Left renal cortex interstitium (tissue), 4 donors: ENCODE data around the gene KLHL29. TPM values are rescaled to one million over a fixed set of nuclear protein-coding genes. Genes with fewer than 3 reads are reported as not detected.

Source experiments
- DNase-seq, 4 donors: peaks; one replicate each; pipeline ENCODE4 v3.0.0-alpha.2; 2013; ENCODE audit warnings: low read depth in 4 of 4, low spot score in 2 of 4, missing footprints in 1 of 4
- polyA plus RNA-seq, 4 donors: library from polyadenylated mRNA; unstranded; fragments of 120-200 nt; gene quantifications; one replicate each; pipeline ENCODE4 v1.2.1, GENCODE V29; 2013; ENCODE audit not compliant: insufficient read length in 4 of 4

KLHL29 gene
- polyA plus RNA-seq, 4 donors: 7.6 to 15.0 (median 12.0) TPM

DNA sequence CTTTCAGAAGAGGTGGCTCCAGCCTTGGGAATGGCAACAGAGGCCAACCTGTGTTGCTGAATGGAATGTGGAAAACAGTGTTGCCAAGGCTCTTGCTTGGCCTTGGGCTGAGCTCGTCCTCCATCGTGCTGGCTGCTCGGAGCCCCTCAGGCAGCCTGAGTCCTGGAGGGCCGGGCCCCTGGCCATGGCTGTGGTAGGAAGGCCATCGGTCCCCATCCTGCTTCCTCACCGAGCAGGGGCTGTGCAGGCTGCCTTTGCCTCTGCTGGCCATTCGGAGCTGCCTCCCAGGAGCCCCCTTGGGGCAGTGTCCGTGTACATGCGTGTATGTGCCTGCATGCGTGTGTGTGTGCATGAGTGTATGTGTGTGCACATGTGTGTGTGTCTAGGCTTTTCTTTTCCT, 178.2 kb downstream of the KLHL29 start:
- DNase-seq: no peak

- DNase-seq: no peak
These were observed 179.0 kb downstream of the KLHL29 start for GRCh38 chr2:23563673-23564614.

GRCh38 chr2:23564615-23564960, 179.6 kb downstream of the KLHL29 start:
- no peak for DNase-seq

DNA sequence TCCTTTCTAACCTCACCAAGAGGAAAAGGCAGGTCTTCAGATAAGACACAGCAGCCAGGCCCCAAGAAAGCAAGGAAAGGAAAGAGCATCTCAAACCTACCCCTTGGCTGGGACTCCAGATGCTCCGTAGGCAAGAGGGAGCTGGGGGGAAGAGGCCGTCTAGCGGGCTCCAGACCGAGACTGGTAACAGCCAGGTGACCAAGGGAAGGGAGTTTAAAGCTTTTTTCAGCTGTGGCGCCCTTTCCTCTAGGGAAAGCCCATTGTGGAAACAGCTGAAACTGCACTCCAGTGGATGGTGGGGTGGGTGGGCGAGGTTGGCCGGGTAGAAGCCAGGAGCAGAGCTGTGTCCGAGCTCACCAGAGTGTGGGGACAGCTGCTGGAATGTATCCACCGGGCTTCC, 180.4 kb downstream of the KLHL29 start:
- no peak for DNase-seq

DNA sequence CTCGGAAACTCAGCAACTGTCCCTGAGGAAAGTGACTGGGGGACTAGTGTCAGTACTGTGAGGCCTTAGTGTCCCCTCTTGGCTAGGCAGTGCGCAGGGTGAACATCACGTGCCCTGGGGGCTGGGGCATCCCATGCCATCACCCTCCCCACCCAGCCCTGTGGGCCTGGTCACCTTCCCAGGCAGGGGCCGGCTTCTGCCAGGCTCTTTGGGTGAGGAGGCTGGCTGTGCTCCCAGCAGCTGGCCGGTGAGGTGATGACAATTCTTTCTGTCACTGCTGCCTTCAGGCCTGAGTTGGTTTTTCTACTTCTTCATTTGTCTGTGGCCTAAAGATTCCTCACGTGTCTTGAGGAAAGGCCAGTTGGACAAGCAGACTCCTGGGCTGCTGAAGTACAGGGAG, 180.8 kb downstream of the KLHL29 start:
- DNase-seq: no peak

GRCh38 chr2:23566241-23567142, 181.5 kb downstream of the KLHL29 start:
- DNase-seq: no peak

DNA sequence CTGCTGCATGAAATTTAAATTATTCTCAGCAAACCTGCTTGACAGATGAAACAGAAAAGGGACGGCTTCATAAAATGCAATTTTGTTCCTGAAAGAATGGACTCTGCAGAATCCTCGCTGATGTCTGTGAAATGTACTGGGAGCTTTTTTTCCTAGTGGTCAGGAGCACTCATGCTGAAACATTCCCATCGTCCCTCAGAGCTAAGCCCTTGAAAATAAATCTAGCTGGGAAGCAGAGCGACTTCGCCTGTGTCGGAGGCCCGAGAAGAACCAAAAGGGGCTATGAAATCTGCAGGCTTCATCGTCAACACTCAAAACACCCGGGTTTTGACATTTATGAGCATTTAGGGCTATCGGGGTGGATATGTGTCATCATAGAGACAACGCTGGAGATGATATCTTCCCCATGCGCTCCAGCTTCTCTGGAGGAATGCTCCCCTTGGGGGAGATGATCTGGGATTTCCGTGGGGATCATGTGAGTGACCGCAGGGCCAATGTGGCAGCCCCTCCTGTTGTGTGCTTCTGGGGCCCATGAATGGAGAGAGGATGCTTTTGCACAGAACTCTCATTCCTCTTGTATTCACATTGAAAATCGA, 182.3 kb downstream of the KLHL29 start:
- no peak for DNase-seq

DNA sequence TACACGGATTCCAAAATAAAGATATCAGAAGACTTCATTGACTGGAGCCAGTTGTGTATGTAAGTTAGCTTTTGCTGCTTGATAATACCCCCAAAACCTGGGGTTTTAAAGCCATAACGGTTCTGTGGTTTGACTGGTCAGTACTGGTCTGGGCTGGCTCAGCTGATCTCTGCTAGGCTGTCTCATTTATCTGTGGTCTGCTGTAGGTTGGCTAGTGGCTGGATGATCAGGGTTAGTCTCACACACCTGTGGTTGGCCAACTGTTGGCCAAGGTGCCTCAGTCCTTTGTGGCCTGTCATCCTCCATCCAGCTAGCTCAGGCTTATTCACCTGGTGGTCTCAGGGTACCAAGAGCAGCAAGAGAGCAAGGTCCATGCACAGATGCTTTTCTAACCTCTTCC, 183.2 kb downstream of the KLHL29 start:
- DNase-seq: no peak

DNA sequence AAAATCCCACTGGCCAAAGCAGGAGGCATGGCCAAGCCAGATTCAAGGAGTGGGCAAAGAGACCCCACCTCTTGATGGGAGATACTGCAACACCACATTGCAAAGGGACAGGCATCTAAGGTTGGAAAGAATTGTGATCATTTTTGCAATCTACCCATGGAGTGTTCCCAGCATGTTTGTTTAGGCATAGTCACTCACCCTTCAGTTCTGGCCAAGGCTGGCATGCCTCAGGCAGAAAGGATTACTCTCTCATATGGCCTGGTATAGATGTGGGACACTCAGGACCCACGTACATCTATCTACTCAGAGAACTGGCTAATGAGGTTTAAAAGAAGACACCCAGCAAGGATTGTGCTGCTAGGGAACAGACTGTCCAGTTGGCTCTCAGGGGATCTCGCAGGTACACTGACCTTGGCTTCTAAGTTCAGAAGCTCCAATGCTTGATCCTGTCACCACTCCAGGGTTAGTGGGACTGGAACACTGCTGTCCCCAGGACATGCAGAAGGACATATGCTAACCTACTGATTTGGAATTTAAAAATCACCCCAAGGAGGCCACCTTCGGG, 183.7 kb downstream of the KLHL29 start:
- DNase-seq: no peak

GRCh38 chr2:23569761-23570365, 184.9 kb downstream of the KLHL29 start:
- no peak for DNase-seq

GRCh38 chr2:23571085-23571484, 186.1 kb downstream of the KLHL29 start:
- DNase-seq: no peak

DNA sequence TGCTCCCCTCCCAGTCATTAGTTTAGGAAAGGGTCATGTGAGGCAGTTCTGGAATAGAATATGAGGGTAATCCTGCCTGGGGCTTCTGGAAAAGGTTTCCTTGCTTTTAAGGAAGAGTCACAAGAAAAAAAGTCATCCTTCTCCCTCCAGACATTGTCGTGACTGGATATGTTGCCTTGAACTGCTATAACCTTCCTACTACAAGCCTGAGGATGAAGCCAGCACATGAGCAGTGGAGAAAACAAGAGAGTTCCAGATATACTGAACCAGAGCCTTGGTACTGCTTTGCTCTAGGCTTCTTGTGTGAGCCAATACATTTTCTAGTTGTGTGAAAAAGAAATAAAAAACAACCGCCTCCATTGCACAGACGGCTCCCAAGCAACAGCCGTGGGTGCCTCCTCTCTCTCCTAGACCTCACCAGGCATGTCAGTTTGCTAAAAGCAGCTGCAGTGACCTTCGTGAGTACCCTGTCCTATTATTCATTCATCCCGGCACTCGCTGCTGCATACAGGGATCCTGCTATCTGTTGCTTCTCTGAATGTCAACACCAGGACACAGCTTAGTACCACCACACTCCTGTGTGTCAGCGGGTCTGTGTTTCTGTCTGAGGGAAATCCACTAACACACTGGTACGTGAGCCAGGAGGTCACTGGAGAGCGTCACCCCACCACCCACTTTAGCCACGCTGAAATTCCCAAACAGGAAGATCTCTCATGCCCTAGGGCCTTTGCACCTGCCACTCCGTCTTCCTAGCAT, 186.7 kb downstream of the KLHL29 start:
- DNase-seq: no peak

DNA sequence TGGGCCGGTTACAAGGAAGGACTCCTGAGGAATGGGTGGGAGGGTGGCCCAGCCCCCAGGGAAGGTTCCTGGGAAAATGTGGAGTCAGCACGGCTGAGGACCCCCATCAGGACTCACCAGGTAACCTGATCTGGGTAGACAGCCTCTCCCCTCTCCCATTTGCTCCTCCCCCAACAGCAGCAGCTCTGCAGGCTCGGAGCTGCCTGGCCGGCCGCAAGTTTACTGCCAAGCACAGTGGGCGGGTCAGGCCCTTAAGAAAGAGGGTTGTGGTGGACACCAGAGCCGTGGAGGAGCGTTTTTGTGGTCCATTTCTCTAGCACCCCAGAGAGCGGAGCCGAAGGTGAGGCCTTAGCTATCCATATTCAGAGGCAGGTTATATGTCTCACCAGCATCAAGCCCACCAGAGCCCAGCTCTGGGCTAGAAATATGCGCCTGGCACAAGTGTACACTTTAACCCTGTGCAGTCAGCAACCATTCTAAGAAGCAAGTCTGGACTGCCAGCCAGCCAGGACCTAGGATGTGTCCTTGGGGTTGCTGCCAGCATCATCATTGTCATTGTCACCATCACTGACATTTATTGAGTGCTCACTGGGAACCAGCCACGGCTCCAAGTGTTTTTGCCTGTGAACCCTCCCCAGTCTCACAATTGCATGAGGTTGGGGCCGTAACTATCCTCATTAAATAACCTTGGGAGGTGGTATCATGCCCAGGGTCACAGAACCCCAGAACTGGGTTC, 190.1 kb downstream of the KLHL29 start:
- no peak for DNase-seq

- DNase-seq: no peak
These were observed 194.1 kb downstream of the KLHL29 start for GRCh38 chr2:23578964-23579671.

GRCh38 chr2:23579674-23580073, 194.7 kb downstream of the KLHL29 start:
- DNase-seq: no peak

- DNase-seq: no peak
These were observed 198.5 kb downstream of the KLHL29 start for GRCh38 chr2:23583467-23583866.

DNA sequence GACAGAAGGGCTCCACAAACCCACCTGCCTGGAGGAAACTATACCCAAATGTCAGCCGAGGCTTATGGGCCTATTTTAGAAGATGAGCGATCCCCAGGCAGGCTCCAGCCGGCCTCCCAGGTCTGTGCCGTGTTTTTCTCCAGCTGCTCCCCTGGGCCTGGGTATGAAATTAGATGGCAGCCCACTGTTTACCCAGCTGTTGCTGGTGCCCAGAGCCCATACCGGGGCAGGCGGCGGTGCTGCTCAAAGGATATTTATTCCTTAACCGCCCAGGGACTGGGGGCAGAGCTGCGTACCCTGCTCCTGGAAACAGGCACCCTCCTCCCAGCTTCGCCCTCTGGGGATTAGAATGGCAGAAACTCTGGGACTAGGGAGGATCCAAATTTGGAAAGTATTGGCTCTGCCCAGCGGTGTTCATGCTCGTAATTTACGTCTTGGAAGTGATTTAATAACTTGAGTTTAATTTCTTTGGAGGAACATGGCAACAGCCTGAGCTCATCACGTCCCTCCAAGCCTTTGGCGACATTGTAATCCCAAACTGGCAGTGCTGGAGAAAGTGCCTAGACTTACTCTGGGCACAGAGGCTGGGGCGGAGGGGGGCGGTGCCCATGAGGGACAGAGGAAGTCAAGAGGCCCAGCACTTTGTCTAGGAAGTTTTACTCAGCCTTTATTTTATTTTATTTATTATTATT, 199.2 kb downstream of the KLHL29 start:
- DNase-seq: no peak
